Glomerular visceral epithelial cell (primary cell): ENCODE data around the gene ATP1A4.

Source experiments
- DNase-seq: peaks from one replicate; pipeline ENCODE4 v3.0.0-alpha.2; 2016; ENCODE audit errors: extremely low spot score

Gene ATP1A4

DNA sequence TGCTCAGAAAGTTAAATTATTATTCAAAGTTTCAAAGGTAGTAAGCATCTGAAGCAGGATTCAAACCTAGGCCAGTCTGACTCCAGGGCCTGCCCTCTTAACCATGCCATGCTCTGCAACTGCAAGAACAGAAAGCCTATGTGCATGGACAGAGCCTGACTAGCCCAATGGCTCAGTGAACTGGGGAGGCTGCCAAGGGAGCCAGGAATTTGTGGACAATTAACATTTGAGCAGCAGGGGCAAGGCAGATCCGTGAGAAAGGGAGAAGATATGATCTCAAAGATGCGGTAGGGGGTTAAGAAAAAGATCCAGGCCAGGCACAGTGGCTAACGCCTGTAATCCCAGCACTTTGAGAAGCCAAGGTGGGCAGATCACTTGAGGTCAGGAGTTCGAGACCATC, 6.5 kb upstream of the ATP1A4 start:
- no peak for DNase-seq

DNA sequence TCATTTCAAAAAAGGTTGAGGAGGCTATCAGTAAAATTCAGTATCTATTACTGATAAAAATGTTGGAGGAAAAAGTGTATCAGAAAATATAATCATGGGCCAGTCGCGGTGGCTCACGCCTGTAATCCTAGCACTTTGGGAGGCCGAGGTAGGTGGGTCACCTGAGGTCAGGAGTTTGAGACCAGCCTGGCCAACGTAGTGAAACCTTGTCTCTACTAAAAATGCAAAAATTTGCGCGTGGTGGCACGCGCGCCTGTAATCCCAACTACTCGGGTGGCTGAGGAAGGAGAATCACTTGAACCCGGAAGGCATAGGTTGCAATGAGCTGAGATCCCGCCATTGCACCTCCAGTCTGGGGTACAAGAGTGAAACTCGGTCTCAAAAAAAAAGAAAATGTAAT, 5.3 kb upstream of the ATP1A4 start:
- no peak for DNase-seq

DNA sequence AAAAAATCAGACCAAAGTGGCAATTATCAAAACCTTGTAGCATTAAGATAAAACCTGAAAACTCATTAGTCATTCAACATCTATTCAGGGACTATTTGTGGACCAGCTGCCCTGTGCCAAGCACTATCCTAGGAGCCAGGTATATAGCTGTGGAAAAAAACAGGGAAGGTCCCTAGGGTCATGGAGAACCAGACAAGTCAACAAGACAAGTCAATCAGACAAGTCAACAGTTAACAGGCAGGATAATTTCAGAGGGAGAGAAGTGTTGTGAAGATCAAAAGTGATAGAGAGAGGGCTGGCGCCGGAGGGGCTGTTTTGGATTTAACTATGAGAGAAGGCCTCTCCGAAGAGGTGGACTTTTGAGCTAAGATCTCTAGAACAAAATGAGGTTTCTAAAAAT, 3.3 kb upstream of the ATP1A4 start:
- DNase-seq: no peak

DNA sequence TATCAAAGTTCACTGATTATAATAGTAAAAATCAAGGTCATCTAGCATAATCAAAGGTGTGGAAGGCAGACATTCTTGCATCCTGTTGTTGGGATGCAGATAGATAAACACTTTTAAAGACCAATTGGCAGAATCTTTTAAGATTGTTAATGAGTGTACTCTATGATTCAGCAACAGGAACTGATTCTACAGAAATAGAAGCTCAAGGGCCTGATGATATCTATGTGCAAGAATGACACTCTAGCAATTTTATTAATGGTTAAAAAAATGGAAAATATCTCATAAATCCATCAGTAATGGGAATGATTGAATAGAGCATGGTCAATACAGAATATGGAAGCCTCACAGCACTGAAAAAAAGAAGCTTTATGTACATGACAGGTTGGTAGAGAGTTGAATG, 2.2 kb upstream of the ATP1A4 start:
- DNase-seq: no peak

DNA sequence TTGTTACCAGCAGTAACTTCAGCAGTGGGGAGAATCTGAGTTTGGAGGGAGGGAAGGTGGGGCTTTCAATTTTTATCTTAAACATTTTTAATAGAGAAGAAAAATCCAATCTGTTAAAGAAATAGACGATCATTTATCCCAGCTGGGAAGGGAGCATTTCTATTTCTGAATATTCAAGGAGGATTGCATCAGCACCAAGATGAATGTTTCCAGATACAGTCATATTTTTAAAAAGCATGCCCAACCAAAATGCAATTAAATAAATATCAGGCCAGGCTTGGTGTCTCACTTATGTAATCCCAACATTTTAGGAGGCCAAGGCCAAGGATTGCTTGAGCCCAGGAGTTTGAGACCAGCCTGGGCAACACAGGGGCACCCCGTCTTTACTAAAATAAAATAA, 1.7 kb upstream of the ATP1A4 start:
- DNase-seq: no peak

DNA sequence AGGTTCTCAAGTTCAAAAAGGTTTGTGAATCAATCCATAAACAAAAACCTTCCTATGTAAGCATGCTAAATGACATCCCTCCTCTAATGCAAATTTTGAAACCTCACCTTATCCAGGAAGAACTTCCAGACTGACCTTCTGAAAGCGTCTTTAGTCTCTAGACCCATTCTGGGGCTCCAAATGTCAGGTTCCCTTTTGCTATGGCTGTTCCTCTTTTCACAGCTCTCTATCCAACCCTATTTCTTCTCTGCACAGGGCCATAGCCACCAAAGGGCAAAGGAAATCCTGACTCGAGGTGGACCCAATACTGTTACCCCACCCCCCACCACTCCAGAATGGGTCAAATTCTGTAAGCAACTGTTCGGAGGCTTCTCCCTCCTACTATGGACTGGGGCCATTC, 3.4 kb downstream of the ATP1A4 start:
- DNase-seq: no peak

DNA sequence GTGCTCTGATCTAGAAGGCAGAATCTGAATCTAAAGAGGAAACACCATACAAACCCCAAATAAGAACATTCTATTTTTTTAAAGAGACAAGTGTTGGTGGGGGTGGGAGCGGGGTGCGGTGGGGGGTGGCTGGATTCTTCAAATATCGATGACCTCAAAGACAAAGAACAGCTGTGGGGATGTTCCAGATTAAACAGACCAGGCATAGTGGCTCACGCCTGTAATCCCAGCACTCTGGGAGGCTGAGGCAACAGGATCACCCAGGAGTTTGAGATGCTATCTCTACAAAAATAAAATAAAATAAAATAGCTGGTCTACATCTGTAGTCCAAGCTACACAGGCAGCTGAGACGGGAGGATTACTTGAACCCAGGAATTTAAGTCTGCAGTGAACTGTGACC, 5.0 kb downstream of the ATP1A4 start:
- DNase-seq: no peak

DNA sequence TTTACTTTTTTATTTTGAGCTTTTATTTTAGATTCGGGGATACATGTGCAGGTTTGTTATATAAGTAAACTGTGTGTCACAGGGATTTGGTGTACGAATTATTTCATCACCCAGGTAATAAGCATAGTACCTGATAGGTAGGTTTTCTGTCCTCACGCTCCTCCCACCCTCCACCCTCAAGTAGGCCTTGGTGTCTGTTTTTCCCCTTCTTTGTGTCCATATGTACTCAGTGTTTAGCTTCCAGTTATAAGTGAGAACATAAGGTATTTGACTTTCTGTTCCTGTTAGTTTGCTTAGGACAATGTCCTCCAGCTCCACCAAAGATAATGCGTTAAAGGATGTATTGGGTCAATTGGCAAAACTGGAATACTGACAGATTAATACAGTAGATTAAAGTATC, 5.8 kb downstream of the ATP1A4 start:
- DNase-seq: no peak

DNA sequence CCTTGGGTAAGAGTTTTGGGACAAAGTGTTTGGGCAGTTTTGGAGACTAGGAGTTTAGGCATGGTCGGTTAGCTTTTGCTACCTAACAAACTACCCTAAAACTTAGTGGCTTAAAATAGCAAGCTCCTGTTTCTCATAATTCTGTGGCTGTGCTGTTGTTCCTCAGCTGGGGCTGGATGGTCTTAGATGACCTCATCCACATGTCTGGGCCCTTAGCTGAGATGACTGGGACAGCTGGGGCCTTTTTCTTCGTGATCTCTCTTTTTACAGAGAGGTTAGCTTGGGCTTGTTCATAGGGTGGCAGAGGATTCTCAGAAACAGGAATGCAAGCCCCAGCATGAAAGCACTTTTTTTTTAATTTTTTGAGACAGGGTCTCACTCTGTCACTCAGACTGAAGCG, 6.6 kb downstream of the ATP1A4 start:
- no peak for DNase-seq

DNA sequence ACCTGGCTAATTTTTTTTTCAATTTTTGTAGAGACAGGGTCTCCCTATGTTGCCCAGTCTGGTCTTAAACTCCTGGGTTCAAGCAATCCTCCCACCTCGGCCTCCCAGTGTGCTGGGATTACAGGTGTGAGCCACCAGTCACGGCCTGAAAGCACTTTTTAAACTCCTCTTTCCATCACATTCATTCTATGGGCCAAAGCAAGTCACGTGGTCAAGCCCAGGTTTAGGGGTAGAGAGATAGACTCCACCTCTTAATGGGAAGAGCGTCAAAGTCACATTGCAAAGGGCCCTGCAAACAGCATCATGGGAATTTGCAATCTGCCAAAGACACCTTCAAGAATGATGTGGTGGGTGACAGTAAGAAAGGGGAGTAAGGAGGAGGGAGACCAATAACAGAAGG, 7.1 kb downstream of the ATP1A4 start:
- no peak for DNase-seq

DNA sequence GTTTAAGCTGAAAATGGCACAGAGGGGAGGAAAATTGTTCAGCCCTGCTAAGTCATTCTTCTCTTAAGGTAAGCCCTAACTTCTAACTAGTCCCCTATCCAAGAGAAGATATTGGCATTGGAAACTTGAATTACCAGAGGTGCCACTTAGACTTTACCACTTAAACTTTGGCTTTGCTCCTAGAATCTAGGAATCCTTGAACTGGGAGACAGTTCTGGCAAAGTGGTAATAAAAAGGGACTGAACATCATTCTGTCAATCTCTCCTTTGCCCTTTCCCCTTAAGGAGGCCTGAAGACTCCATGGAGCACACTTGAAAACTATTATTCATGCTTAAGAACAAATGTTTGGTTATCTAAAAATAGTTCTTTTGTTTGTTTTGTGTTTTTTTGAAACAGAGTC, 8.4 kb downstream of the ATP1A4 start:
- no peak for DNase-seq

DNA sequence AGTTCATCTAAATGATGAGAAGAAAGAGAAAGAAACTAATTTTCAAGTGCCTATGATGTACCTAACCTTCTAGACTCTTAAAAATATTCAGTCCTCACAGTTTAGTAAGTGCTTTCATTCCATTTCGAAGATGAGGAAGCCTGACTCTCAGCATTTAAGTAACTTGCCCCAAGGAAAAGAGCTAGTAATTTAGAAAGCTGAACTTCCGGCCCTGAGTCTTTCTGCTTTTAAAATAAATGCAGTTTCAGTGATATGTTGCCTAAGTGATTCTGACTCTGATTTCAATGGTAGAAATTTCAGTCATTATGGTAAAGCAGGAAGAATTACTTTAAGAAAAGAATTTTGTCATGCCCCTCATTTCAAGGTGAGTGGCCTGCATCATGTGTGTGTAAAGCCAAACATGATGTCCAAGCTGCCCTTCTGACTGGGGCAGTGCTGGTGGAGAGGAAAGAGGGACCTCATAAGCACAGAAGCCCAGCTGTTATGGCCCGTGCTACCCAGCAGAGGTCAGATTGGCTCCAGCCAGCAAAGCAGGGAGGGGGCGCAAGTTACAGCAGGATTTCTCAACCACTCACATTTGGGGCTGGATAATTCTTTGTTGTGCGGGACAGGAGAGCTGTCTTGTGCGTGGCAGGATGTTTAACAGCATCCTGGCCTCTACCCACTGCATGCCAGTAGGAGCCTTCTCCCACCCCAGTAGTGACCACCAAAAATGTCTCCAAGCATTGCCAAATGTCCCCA, 10.7 kb downstream of the ATP1A4 start:
- DNase-seq: peak; percentile 17

DNA sequence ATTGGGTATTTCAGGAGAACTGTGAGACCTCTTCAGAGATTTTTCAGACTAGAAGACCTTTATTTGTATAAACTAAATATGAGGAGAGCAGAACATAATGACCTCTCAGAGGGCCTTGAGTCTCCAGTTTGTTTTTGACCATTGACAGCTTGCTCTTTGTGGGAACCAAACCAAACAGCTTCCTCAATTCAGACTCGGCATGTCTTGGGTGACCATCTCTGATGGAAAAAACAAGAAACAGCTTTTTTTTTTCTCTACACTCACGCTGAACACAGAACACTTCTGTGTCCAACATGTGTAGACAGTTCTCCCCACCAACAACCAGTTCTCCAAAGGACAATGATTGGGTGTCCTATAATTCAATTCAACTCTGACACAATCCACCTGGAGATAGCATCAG, 11.5 kb downstream of the ATP1A4 start:
- no peak for DNase-seq

DNA sequence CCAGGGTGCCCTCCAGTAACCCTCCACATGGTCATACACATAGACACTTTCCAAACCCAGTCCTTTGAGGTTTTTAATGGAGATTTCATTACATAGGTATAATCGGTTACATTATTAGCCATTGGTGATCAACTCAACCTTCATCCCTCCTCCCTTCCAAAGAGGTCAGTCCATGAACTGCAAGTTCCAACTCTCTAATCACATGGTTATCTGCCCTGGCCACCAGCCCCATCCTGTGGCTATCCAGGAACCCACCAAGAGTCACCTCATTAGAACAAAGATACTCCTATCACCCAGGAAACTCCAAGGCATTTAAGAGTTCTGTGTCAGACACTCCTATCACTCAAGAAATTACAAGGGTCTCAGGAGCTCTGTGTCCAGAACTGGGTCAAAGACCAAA, 12.2 kb downstream of the ATP1A4 start:
- no peak for DNase-seq

DNA sequence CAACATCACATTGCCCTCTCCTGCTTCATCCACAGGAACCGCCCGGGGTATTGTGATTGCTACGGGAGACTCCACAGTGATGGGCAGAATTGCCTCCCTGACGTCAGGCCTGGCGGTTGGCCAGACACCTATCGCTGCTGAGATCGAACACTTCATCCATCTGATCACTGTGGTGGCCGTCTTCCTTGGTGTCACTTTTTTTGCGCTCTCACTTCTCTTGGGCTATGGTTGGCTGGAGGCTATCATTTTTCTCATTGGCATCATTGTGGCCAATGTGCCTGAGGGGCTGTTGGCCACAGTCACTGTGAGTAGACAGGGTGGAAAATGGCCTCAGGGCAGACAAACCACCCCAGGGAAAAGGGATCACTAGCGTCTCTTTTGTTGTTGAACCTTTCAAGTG, 12.7 kb downstream of the ATP1A4 start:
- DNase-seq: no peak

DNA sequence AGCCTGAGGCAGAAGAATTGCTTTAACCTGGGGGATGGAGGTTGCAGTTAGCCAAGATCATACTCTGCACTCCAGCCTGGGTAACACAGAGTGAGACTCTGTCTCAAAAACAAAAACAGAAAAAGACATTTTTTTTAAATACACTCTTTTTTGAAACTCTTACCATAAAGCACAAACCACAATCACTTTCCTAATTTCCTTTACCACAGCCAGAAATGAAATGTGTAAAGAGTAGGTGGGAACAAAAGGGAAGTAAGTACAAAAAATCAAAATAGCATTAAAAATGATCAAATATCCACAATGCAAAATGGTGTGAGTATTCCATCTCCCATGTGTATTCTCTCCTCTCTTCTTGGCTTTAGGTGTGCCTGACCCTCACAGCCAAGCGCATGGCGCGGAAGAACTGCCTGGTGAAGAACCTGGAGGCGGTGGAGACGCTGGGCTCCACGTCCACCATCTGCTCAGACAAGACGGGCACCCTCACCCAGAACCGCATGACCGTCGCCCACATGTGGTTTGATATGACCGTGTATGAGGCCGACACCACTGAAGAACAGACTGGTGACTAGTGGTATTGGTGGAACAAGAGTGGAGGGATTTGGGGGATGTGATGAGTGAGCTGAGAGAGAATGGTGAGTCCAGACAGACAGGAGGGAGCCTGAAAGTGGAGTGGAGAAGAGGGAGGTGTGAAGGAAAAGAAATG, 14.9 kb downstream of the ATP1A4 start:
- no peak for DNase-seq

DNA sequence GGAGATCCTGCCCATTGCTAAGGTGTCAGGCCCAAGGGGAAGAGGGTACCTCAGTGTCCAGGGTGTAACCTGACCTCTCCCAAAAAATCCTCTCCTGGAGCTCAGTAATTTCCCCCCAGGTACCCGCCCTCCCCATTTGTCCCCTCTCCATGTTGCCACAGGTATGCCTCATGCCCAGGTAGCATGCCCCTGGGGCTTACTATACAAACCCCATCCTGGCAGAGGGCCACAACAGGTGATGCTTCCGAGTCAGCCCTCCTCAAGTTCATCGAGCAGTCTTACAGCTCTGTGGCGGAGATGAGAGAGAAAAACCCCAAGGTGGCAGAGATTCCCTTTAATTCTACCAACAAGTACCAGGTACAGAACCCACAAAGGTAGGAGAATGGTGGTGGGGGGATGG, 15.7 kb downstream of the ATP1A4 start:
- DNase-seq: no peak

DNA sequence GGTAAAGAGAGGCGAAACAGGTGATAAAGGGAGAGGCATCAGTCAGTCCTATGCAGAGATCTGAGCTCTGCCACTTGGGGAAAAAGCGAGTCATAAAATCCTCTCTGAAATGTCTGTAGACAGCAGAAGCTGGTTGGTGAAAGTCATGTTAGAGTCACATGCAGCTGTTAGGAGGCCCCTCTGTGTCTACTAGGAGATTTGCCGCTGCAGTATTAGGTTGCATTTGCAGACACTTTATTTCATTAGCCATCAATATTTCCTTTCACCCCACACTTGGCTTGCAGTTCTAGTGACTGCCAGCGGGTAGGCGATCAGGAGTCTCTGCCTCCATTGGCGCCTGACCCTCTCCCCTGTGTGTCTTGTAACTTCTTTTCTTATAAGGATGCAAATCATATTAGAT, 16.2 kb downstream of the ATP1A4 start:
- no peak for DNase-seq

DNA sequence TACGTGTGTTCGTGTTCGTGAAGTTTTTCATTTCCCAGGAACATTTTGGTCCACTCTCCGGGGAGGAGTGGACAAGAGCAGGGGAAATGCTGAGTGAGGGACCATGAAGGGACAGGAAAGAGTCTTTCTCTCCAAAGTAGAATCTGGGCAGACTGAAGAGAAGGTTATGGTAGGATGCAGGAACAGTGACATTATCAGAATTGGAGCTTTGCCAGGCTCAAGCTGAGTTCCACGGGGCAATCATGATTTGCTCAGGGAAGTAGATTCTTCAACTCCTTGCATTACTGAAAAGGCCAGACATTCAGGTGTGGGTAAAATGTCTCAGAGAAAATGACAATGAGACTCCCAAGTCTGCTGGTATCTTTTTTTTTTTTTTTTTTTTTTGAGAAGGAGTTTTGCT, 16.6 kb downstream of the ATP1A4 start:
- DNase-seq: no peak

DNA sequence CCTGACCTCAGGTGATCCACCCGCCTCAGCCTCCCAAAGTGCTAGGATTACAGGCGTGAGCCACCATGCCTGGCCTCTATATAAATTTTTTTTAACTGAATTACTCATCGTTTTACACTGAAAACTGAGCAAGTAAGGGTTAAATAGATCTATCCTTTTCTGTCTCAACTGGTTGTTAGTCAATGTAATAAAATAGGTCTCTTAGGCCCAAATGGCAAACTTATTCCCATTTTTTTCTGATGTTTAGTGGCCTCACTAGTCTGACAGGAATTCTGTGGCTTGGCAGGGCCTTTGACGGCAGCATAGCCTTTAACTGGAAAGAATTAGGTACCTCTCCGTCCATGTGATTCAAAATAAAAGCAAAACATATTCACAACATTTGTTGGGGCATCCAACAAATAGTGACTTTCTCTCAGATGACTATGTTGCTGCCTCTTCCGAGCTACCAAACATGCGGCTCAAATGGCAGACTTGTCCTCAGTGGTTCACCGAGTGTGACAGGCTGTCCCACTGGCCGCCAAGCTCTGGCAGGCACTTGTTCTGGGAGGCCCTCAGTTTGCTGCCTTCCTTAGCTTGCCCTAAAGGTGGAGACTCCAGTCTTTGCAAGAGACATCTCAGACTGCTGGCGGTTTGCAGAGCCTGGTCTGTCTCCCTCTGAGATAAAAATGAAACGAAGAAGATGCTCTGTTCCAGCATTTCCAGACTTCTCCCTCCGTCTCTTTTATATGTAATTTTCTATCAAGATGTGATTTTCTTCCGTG, 17.4 kb downstream of the ATP1A4 start:
- no peak for DNase-seq

DNA sequence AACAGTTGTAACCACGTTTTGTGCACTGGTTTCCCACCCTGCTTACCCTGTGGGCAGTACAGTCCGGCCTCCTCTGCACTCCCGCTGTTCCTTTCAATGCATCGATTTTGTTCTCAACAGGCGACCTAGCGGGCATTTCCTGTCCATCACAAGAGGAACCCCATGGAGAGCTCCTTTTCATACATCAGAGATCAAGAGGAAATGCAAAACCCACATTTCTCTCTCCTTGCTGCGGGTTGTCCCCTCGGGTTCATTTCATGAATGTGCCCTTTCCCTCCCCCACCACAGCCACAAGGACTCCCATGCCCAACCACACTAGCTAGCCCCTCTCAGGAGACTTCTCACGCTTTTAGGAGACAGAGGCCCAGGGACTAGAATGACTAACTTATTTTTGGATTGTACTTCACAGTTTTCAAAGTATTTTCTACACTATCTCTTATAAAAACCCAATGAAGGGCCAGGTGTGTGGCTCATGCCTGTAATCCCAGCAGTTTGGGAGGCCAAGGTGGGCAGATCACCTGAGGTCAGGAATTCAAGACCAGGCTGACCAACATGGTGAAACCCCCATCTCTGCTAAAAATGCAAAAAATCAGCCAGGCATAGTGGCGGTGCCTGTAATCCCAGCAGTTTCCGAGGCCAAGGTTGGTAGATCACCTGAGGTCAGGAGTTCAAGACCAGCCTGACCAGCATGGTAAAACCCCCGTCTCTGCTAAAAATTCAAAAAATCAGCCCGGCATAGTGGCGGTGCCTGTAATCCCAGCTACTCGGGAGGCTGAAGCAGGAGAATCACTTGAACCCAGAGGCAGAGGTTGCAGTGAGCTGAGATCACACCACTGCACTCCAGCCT, 18.4 kb downstream of the ATP1A4 start:
- no peak for DNase-seq

DNA sequence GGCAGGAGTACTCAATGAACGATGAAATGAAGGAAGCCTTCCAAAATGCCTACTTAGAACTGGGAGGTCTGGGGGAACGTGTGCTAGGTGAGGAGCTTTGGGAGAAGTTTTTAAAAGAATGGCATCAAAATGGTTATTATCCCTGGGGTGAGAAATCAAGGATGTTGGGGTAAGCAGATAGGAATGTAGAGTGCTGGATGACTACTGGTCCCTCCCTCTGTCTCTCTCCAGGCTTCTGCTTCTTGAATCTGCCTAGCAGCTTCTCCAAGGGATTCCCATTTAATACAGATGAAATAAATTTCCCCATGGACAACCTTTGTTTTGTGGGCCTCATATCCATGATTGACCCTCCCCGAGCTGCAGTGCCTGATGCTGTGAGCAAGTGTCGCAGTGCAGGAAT, 20.0 kb downstream of the ATP1A4 start:
- DNase-seq: no peak
